Neural cell (in vitro differentiated cells): Measurements from ENCODE around the gene SPTBN1. TPM values are rescaled to one million over a fixed set of nuclear protein-coding genes. Genes with fewer than 3 reads are reported as not detected.

ENCODE experiments used
- H2AFZ ChIP-seq: fragments of 200-600, 300-800 bp; sonication (generic), shearing (Covaris generic); 2 replicates; pipeline ENCODE4 v1.6.0; 2014; ENCODE audit warnings: low read depth, mild to moderate bottlenecking, antibody characterized with exemption, low read length, moderate library complexity
- H3F3A ChIP-seq: fragments of 200-600 bp; shearing (Covaris generic); 2 replicates; pipeline ENCODE4 v1.6.1; 2016; ENCODE audit warnings: mild to moderate bottlenecking, moderate library complexity, mixed read lengths, antibody characterized with exemption, low read length; ENCODE audit not compliant: insufficient read depth, poor library complexity, severe bottlenecking
- H3K27ac ChIP-seq: fragments of 200-600, 300-800 bp; sonication (generic), shearing (Covaris generic); 2 replicates; pipeline ENCODE4 v1.5.1; 2014; ENCODE audit warnings: mild to moderate bottlenecking, low read length, moderate library complexity
- H3K27me3 ChIP-seq: fragments of 300-800, 200-600 bp; sonication (generic), shearing (Covaris generic); 2 replicates; pipeline ENCODE4 v1.6.0; 2014; ENCODE audit warnings: mild to moderate bottlenecking, low read depth, low read length, moderate library complexity; ENCODE audit not compliant: insufficient read depth
- H3K36me3 ChIP-seq: fragments of 300-800, 200-600 bp; sonication (generic), shearing (Covaris generic); 2 replicates; pipeline ENCODE4 v1.5.1; 2014; ENCODE audit warnings: mild to moderate bottlenecking, antibody characterized with exemption, low read length, moderate library complexity; ENCODE audit not compliant: insufficient read depth
- H3K4me2 ChIP-seq: fragments of 300-800, 200-600 bp; sonication (generic), shearing (Covaris generic); 2 replicates; pipeline ENCODE4 v1.6.0; 2014; ENCODE audit warnings: mild to moderate bottlenecking, low read length
- H3K4me3 ChIP-seq: fragments of 300-800, 200-600 bp; sonication (generic), shearing (Covaris generic); 2 replicates; pipeline ENCODE4 v1.5.1; 2014; ENCODE audit warnings: mild to moderate bottlenecking, low read length, moderate library complexity
- H3K79me2 ChIP-seq: fragments of 200-600 bp; shearing (Covaris generic); replicated peaks from 2 replicates; pipeline ENCODE4 v1.6.0; 2014; ENCODE audit warnings: mild to moderate bottlenecking, low read length, moderate library complexity; ENCODE audit not compliant: insufficient read depth
- H3K9ac ChIP-seq: fragments of 300-800, 200-600 bp; sonication (generic), shearing (Covaris generic); 2 replicates; pipeline ENCODE4 v1.6.1; 2016; ENCODE audit warnings: mild to moderate bottlenecking, low read length, mixed read lengths
- H3K9me2 ChIP-seq: fragments of 200-600 bp; shearing (Covaris generic); 2 replicates; pipeline ENCODE4 v1.6.1; 2016; ENCODE audit warnings: mild to moderate bottlenecking, low read length, mixed read lengths; ENCODE audit not compliant: insufficient read depth
- H3K9me3 ChIP-seq: fragments of 200-600, 300-800 bp; sonication (generic), shearing (Covaris generic); 2 replicates; pipeline ENCODE4 v1.6.1; 2016; ENCODE audit warnings: mild to moderate bottlenecking, mixed run types, low read length, moderate library complexity, mixed read lengths
- H4K20me1 ChIP-seq: fragments of 200-600 bp; shearing (Covaris generic); 2 replicates; pipeline ENCODE4 v1.6.1; 2016; ENCODE audit warnings: mild to moderate bottlenecking, mixed run types; ENCODE audit not compliant: insufficient read depth
- EP300 ChIP-seq: fragments of 450-650 bp; conservative IDR thresholded peaks from 2 replicates; pipeline ENCODE4 v1.6.1; 2014; ENCODE audit warnings: antibody characterized with exemption, mild to moderate bottlenecking, moderate library complexity; ENCODE audit not compliant: poor library complexity, severe bottlenecking
- EZH2 ChIP-seq: fragments of 200-600, 300-800 bp; shearing (Covaris generic), sonication (generic); IDR thresholded peaks from 2 replicates; pipeline ENCODE4 v1.6.1; 2014; ENCODE audit warnings: antibody characterized with exemption, low read length, borderline replicate concordance, mild to moderate bottlenecking; ENCODE audit not compliant: insufficient read depth, poor library complexity, severe bottlenecking
- MXI1 ChIP-seq: fragments of 450-650 bp; conservative IDR thresholded peaks from 2 replicates; pipeline ENCODE4 v1.6.1; 2014; ENCODE audit warnings: antibody characterized with exemption, mild to moderate bottlenecking; ENCODE audit not compliant: poor library complexity, severe bottlenecking
- POLR2AphosphoS5 ChIP-seq: IDR thresholded peaks from 2 replicates; pipeline ENCODE4 v1.6.1; 2012
- RAD21 ChIP-seq: fragments of 450-650 bp; conservative IDR thresholded peaks from 2 replicates; pipeline ENCODE4 v1.6.1; 2014; ENCODE audit warnings: antibody characterized with exemption, mild to moderate bottlenecking, moderate library complexity
- REST ChIP-seq: IDR thresholded peaks from 2 replicates; pipeline ENCODE4 v1.6.1; 2012; ENCODE audit warnings: borderline replicate concordance
- SMC3 ChIP-seq: fragments of 450-650 bp; conservative IDR thresholded peaks from 2 replicates; pipeline ENCODE4 v1.6.1; 2014; ENCODE audit warnings: antibody characterized with exemption, mild to moderate bottlenecking, moderate library complexity; ENCODE audit not compliant: poor library complexity
- TAF1 ChIP-seq: IDR thresholded peaks from 2 replicates; pipeline ENCODE4 v1.6.1; 2012; ENCODE audit warnings: low read depth
- polyA plus RNA-seq: library from polyadenylated mRNA; depleted of rRNA; stranded (reverse); fragments of >200 nt; gene quantifications from 2 replicates; pipeline ENCODE4 v1.2.3, GENCODE V29; 2014
- TF ChIP-seq, protein P1 (sequence below): fragments of 450-650 bp; IDR thresholded peaks from 2 replicates; pipeline ENCODE4 v1.5.1; 2014; ENCODE audit warnings: antibody characterized with exemption, mild to moderate bottlenecking, moderate library complexity; ENCODE audit not compliant: poor library complexity, severe bottlenecking

SPTBN1 gene
- polyA plus RNA-seq, 1 donor from 2014 or later: 92.1 TPM

GRCh38 chr2:54512663-54513362 is 56.7 kb downstream of the SPTBN1 start:
- H3K4me3 ChIP-seq: no peak overlapping the region
- H3K36me3 ChIP-seq: no peaks in the 10 kb centered on the region
- no peaks in the 10 kb centered on the region for H3K9me2 ChIP-seq
- no peaks in the 10 kb centered on the region for H4K20me1 ChIP-seq
- H3K9ac ChIP-seq: no peak overlapping the region
- no peak overlapping the region for H2AFZ ChIP-seq
- H3K27ac ChIP-seq: no peak overlapping the region
- TF ChIP-seq REST (no peak), RAD21 (no peak), EP300 (no peak), POLR2AphosphoS5 (no peak), EZH2 (no peak), MXI1 (no peak), TAF1 (no peak), SMC3 (no peak)
- TF ChIP-seq, protein P1, sequence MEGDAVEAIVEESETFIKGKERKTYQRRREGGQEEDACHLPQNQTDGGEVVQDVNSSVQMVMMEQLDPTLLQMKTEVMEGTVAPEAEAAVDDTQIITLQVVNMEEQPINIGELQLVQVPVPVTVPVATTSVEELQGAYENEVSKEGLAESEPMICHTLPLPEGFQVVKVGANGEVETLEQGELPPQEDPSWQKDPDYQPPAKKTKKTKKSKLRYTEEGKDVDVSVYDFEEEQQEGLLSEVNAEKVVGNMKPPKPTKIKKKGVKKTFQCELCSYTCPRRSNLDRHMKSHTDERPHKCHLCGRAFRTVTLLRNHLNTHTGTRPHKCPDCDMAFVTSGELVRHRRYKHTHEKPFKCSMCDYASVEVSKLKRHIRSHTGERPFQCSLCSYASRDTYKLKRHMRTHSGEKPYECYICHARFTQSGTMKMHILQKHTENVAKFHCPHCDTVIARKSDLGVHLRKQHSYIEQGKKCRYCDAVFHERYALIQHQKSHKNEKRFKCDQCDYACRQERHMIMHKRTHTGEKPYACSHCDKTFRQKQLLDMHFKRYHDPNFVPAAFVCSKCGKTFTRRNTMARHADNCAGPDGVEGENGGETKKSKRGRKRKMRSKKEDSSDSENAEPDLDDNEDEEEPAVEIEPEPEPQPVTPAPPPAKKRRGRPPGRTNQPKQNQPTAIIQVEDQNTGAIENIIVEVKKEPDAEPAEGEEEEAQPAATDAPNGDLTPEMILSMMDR: no peak
- no peaks in the 10 kb centered on the region for H3K9me3 ChIP-seq
- H3K4me2 ChIP-seq: no peak overlapping the region
- H3K27me3 ChIP-seq: no peaks in the 10 kb centered on the region
- peaks cover 18% of the 10 kb centered on the region for H3K79me2 ChIP-seq
- H3F3A ChIP-seq: no peaks in the 10 kb centered on the region

DNA sequence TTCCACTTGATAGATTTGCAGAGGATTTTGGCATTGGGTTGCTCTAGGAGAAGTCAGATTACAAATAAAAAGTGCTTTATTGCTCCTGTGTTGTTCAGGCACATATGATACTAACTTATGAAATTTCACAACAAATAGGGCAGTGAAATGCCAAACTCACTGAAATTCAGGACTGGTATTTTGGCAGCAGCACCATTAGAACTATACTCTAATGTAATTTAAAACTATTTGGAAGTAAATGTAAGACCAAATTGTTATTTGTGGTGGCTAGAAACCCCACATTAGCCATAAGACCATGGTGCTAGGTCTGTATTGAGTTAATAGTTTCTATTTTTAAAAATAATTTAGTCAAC is 57.2 kb downstream of the SPTBN1 start:
- no peaks in the 10 kb centered on the region for H3F3A ChIP-seq
- no peak overlapping the region for H3K9ac ChIP-seq
- H2AFZ ChIP-seq: no peak overlapping the region
- H3K4me2 ChIP-seq: no peak overlapping the region
- H3K27ac ChIP-seq: no peak overlapping the region
- TF ChIP-seq MXI1: no peak
- no peak for TF ChIP-seq REST
- TF ChIP-seq POLR2AphosphoS5: no peak
- TF ChIP-seq RAD21: no peak
- TF ChIP-seq EZH2: no peak
- no peak for TF ChIP-seq SMC3
- TF ChIP-seq TAF1: no peak
- TF ChIP-seq, protein P1: no peak
- TF ChIP-seq EP300: no peak
- no peak overlapping the region for H3K4me3 ChIP-seq
- no peaks in the 10 kb centered on the region for H3K27me3 ChIP-seq
- H3K36me3 ChIP-seq: no peaks in the 10 kb centered on the region
- no peaks in the 10 kb centered on the region for H3K9me3 ChIP-seq
- H4K20me1 ChIP-seq: no peaks in the 10 kb centered on the region
- H3K9me2 ChIP-seq: no peaks in the 10 kb centered on the region
- H3K79me2 ChIP-seq: peaks cover 18% of the 10 kb centered on the region
